Panc1 (cell line): ENCODE measurements around the gene AGT. TPM values are rescaled to one million over a fixed set of nuclear protein-coding genes. Genes with fewer than 3 reads are reported as not detected.

ENCODE experiments used
- ATAC-seq: fragments of 200-7000 bp; cut with Tn5 transposase; 2 replicates; pipeline ENCODE4 v1.9.1; 2020; ENCODE audit warnings: mild to moderate bottlenecking, moderate library complexity
- BruUV-seq: library from RNA; stranded (reverse); fragments of 400-500 nt; replicated peaks from 2 replicates; lab custom pipeline; 2021; lab: Mats Ljungman, UMichigan
- CTCF ChIA-PET: fragments of 300-600 bp; sonication (Branson Sonifier 250); formaldehyde crosslinking; loops from one replicate; lab custom pipeline; 2022; ENCODE audit warnings: antibody characterized with exemption; lab: Charles Lee
- POLR2A ChIA-PET: fragments of 300-600 bp; sonication (Branson Sonifier 250); formaldehyde crosslinking; loops from one replicate; lab custom pipeline; 2022; ENCODE audit warnings: antibody characterized with exemption; lab: Charles Lee
- DNase-seq: peaks from one replicate; pipeline ENCODE4 v3.0.0-alpha.2; 2010; ENCODE audit warnings: low read depth, low spot score
- H3K27ac ChIP-seq: 2 replicates; pipeline ENCODE4 v1.5.1; 2011; ENCODE audit warnings: mild to moderate bottlenecking, low read length, inconsistent platforms
- H3K27me3 ChIP-seq: fragments of 200-500 bp; sonication (Bioruptor generic); 2 replicates; pipeline ENCODE4 v1.6.0; 2014; ENCODE audit warnings: low read length, inconsistent platforms; ENCODE audit not compliant: control insufficient read depth, insufficient read depth
- H3K36me3 ChIP-seq: fragments of 200-500 bp; sonication (Bioruptor generic); 2 replicates; pipeline ENCODE4 v1.5.1; 2014; ENCODE audit warnings: inconsistent platforms, mild to moderate bottlenecking, low read length, moderate library complexity; ENCODE audit not compliant: control insufficient read depth, insufficient read depth
- H3K4me1 ChIP-seq: 2 replicates; pipeline ENCODE4 v1.5.1; 2011; ENCODE audit warnings: inconsistent platforms, mild to moderate bottlenecking, low read length, moderate library complexity; ENCODE audit not compliant: control insufficient read depth, insufficient read depth
- H3K4me3 ChIP-seq, 2 experiments: 2 replicates each; pipeline ENCODE4 v1.5.1; 2011 to 2012; ENCODE audit warnings: low read depth in 2 of 2, low read length in 2 of 2, mild to moderate bottlenecking in 2 of 2, inconsistent platforms in 1 of 2, moderate library complexity in 1 of 2
- H3K9me3 ChIP-seq: fragments of 200-500 bp; sonication (Bioruptor generic); 2 replicates; pipeline ENCODE4 v1.5.1; 2014; ENCODE audit warnings: low read depth, mild to moderate bottlenecking, inconsistent platforms, low read length, moderate library complexity; ENCODE audit not compliant: control insufficient read depth, insufficient read depth
- POLR2AphosphoS5 ChIP-seq: IDR thresholded peaks from 2 replicates; pipeline ENCODE4 v1.6.1; 2012; ENCODE audit warnings: mild to moderate bottlenecking, low read depth, low read length, moderate library complexity
- SIN3A ChIP-seq: IDR thresholded peaks from 2 replicates; pipeline ENCODE4 v1.6.1; 2012; ENCODE audit warnings: low read depth, mild to moderate bottlenecking, low read length, moderate library complexity, borderline replicate concordance; ENCODE audit not compliant: insufficient read depth
- TCF7L2 ChIP-seq: IDR thresholded peaks from 2 replicates; pipeline ENCODE4 v1.6.1; 2011; ENCODE audit warnings: mild to moderate bottlenecking, low read depth, low read length, inconsistent platforms
- in situ Hi-C: cut with HindIII; loops from 2 replicates; pipeline ENCODE4 v1.10.0; 2016; ENCODE audit warnings: low sequenced_read_pairs, low pct_unique_long_range_greater_than_20kb
- intact Hi-C: fragments of 100-400 bp; cut with micrococcal nuclease; formaldehyde crosslinking; loops from one replicate; pipeline ENCODE4 v1.10.0; 2022; ENCODE audit not compliant: unreplicated experiment
- total RNA-seq: library from RNA; stranded (reverse); gene quantifications from one replicate; pipeline ENCODE4 v1.2.1, GENCODE V29; 2021; ENCODE audit not compliant: unreplicated experiment
- TF ChIP-seq, protein P1 (sequence below), 2 experiments: IDR thresholded peaks; 2 replicates each; pipeline ENCODE4 v1.6.1; 2011 to 2012; ENCODE audit warnings: low read depth in 2 of 2, control low read depth in 1 of 2, low read length in 1 of 2, mild to moderate bottlenecking in 1 of 2, moderate library complexity in 1 of 2; ENCODE audit not compliant: insufficient read depth in 1 of 2
- TF ChIP-seq, protein P2 (sequence below): fragments of 450-650 bp; IDR thresholded peaks from 2 replicates; pipeline ENCODE4 v1.5.1; 2017; ENCODE audit warnings: mild to moderate bottlenecking

Gene AGT
- total RNA-seq, 1 experiment from 2014 or later: 0.87 TPM

DNA sequence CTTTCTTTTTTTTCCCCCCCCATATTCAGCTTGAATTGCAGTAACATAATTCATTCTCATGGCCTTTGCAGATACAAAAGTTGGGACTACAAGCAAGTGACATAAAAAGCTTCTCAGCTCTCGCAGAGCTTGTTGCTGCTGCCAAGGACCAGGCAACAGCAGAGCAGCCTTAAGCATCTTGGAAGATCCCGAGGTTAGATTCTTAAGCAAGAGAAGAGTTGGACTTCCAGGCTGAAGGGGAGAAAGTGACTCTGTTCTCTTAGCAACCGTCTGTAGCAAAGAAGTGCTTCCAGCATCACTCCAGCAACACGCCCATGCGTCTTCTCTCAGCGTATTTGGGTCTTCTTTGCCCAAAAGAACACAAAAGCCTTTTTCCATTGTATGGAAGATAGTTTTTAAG is 20.7 kb downstream of the AGT start:
- BruUV-seq: no TSS peak
- ChIA-PET POLR2A (no interaction called here), CTCF (no interaction called here)
- peaks cover 4% of the 10 kb centered on the region for H3K36me3 ChIP-seq
- no peak for ATAC-seq
- in situ Hi-C loops: no loop called here
- H3K27me3 ChIP-seq: no peaks in the 10 kb centered on the region
- no peak overlapping the region for H3K4me3 ChIP-seq
- H3K9me3 ChIP-seq: no peaks in the 10 kb centered on the region
- H3K4me1 ChIP-seq: no peaks in the 10 kb centered on the region
- DNase-seq: no peak
- no peak overlapping the region for H3K27ac ChIP-seq
- intact Hi-C loops: no loop called here
- TF ChIP-seq, protein P1, sequence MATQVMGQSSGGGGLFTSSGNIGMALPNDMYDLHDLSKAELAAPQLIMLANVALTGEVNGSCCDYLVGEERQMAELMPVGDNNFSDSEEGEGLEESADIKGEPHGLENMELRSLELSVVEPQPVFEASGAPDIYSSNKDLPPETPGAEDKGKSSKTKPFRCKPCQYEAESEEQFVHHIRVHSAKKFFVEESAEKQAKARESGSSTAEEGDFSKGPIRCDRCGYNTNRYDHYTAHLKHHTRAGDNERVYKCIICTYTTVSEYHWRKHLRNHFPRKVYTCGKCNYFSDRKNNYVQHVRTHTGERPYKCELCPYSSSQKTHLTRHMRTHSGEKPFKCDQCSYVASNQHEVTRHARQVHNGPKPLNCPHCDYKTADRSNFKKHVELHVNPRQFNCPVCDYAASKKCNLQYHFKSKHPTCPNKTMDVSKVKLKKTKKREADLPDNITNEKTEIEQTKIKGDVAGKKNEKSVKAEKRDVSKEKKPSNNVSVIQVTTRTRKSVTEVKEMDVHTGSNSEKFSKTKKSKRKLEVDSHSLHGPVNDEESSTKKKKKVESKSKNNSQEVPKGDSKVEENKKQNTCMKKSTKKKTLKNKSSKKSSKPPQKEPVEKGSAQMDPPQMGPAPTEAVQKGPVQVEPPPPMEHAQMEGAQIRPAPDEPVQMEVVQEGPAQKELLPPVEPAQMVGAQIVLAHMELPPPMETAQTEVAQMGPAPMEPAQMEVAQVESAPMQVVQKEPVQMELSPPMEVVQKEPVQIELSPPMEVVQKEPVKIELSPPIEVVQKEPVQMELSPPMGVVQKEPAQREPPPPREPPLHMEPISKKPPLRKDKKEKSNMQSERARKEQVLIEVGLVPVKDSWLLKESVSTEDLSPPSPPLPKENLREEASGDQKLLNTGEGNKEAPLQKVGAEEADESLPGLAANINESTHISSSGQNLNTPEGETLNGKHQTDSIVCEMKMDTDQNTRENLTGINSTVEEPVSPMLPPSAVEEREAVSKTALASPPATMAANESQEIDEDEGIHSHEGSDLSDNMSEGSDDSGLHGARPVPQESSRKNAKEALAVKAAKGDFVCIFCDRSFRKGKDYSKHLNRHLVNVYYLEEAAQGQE (IDR thresholded peaks at IDR 0.05; ENCODE audit: insufficient read depth in 1 of 2, low read depth in 2 of 2, low read length in 1 of 2): no peak
- TF ChIP-seq, protein P2, sequence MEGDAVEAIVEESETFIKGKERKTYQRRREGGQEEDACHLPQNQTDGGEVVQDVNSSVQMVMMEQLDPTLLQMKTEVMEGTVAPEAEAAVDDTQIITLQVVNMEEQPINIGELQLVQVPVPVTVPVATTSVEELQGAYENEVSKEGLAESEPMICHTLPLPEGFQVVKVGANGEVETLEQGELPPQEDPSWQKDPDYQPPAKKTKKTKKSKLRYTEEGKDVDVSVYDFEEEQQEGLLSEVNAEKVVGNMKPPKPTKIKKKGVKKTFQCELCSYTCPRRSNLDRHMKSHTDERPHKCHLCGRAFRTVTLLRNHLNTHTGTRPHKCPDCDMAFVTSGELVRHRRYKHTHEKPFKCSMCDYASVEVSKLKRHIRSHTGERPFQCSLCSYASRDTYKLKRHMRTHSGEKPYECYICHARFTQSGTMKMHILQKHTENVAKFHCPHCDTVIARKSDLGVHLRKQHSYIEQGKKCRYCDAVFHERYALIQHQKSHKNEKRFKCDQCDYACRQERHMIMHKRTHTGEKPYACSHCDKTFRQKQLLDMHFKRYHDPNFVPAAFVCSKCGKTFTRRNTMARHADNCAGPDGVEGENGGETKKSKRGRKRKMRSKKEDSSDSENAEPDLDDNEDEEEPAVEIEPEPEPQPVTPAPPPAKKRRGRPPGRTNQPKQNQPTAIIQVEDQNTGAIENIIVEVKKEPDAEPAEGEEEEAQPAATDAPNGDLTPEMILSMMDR: no peak
- TF ChIP-seq SIN3A (no peak), TCF7L2 (no peak), POLR2AphosphoS5 (no peak)

DNA sequence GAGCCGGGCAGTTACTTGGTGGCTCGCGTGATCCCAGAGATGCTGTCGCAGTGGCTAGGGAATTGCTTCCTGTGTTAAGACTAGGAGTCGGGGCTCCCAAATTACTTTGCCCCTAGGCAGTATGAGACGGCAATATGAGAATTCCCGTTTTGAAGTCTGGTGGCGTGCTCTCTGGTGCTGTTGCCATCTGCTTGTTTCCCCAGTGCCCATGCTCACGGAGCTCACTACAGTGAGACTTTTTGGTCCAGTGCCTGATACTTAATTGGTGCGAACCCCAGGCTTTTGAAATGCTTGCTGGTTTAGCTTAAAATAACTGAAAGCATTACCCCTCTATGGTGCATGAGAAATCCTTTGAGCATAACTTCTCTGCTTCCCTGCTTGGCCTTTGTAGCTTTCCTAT is 22.3 kb downstream of the AGT start:
- TF ChIP-seq TCF7L2 (no peak), SIN3A (no peak), POLR2AphosphoS5 (no peak)
- TF ChIP-seq, protein P2: no peak
- TF ChIP-seq, protein P1 (IDR thresholded peaks at IDR 0.05; ENCODE audit: insufficient read depth in 1 of 2, low read depth in 2 of 2, low read length in 1 of 2): no peak
- Histone ChIP-seq H3K4me1 (no peaks in the 10 kb centered on the region), H3K9me3 (no peaks in the 10 kb centered on the region), H3K27me3 (no peaks in the 10 kb centered on the region), H3K36me3 (peaks cover 9% of the 10 kb centered on the region), H3K27ac (no peak overlapping the region), H3K4me3 (no peak overlapping the region)
- no peak for ATAC-seq
- ChIA-PET POLR2A (no interaction called here), CTCF (no interaction called here)
- no TSS peak for BruUV-seq
- intact Hi-C loops: no loop called here
- DNase-seq: no peak
- in situ Hi-C loops: no loop called here
